ENCODE data around the gene SLC40A1. TPM values are rescaled to one million over a fixed set of nuclear protein-coding genes. Genes with fewer than 3 reads are reported as not detected.

Gene SLC40A1
- total and polyA plus RNA-seq, 2 of the 8 experiments (the other 6 are each of a cell fraction or from before 2014, with no cell fraction given): 0.03 TPM; not detected in 1

- TF ChIP-seq TBP (IDR thresholded peaks at IDR 0.05; ENCODE audit: low read depth, low read length) (no peak), SAP30 (IDR thresholded peaks at IDR 0.05; ENCODE audit: insufficient read depth, insufficient replicate concordance, low read length) (no peak), CTBP2 (IDR thresholded peaks at IDR 0.05; ENCODE audit: borderline replicate concordance, insufficient read depth, insufficient read length, low read length) (no peak), CBX5 (IDR thresholded peaks at IDR 0.05; ENCODE audit: low read depth, low read length) (no peak), SIX5 (IDR thresholded peaks at IDR 0.05; ENCODE audit: low read depth, low read length) (no peak), RAD21 (IDR thresholded peaks at IDR 0.05 in 1 of 2, conservative IDR thresholded peaks at IDR 0.05 in 1 of 2; ENCODE audit: low read depth in 2 of 2, low read length in 2 of 2) (no peak)
These were observed 27.6 kb upstream of the SLC40A1 start (continued) for GRCh38 chr2:189608170-189608569.

Measured in H1 (cell line).